ENCODE measurements around the gene H2BK1. TPM values are rescaled to one million over a fixed set of nuclear protein-coding genes. Genes with fewer than 3 reads are reported as not detected.

H2BK1 gene
- total RNA-seq, 4 donors from 2014 or later: not detected

- H3K36me3 ChIP-seq: no peaks in the 10 kb centered on the region
- WGBS, 2 donors (ENCODE audit: low coverage in 1 of 2): 76% methylated on average over 3 to 5 of the region's 6 CpGs
Observed at GRCh38 chr7:151205730-151206129, 4.6 kb downstream of the H2BK1 start.

GRCh38 chr7:151204383-151205032, 5.8 kb downstream of the H2BK1 start:
- TF ChIP-seq POLR2A (IDR thresholded peaks at IDR 0.05): no peak
- no peak for TF ChIP-seq CTCF (IDR thresholded peaks at IDR 0.05)
- no peak for TF ChIP-seq EP300 (IDR thresholded peaks at IDR 0.05)
- no peak for TF ChIP-seq POLR2AphosphoS5 (IDR thresholded peaks at IDR 0.05)

More at GRCh38 chr7:151205730-151206129, 4.6 kb downstream of the H2BK1 start:
- Histone ChIP-seq H3K4me1 (no peaks in the 10 kb centered on the region), H3K9me3 (no peaks in the 10 kb centered on the region), H3K4me3 (no peak overlapping the region), H3K27me3 (peaks cover 39% of the 10 kb centered on the region), H3K27ac (no peak overlapping the region)
- ATAC-seq: no peak
- no peak for TF ChIP-seq POLR2AphosphoS5 (IDR thresholded peaks at IDR 0.05)

DNA sequence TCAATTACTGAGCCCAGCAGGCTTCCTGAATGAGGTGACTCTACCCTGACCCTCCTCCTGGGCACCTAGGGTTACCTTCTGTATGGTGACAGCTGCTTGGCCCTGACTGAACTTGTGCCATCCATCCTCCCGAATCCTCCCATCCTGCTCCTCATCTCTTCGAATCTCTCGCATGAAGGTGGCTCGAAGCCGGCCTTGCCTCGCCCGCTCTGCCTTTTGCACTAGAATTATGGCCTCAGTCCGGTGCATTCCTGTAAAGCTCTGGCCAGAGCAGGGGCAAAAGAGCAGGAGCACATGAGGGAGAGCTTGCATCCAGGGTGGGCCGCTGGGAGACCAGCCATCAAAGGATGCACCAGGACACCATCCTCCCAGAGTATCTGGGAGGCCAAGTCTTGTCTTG, 7.5 kb downstream of the H2BK1 start:
- TF ChIP-seq POLR2A (IDR thresholded peaks at IDR 0.05) (no peak), CTCF (IDR thresholded peaks at IDR 0.05) (no peak), POLR2AphosphoS5 (IDR thresholded peaks at IDR 0.05) (no peak), EP300 (IDR thresholded peaks at IDR 0.05) (no peak)
- H3K4me3 ChIP-seq: no peak overlapping the region
- no peak for ATAC-seq
- no CpG with 5 or more reads among the region's 9 CpGs for WGBS, 2 donors (ENCODE audit: low coverage in 1 of 2)
- H3K9me3 ChIP-seq: no peaks in the 10 kb centered on the region
- no peak overlapping the region for H3K27ac ChIP-seq
- H3K36me3 ChIP-seq: no peaks in the 10 kb centered on the region
- H3K4me1 ChIP-seq: peaks cover 0 to 13% (median 0%) of the 10 kb centered on the region in 3 donors
- H3K27me3 ChIP-seq: peaks cover 39% of the 10 kb centered on the region

More at GRCh38 chr7:151204383-151205032, 5.8 kb downstream of the H2BK1 start:
- H3K4me1 ChIP-seq: peaks cover 0 to 5% (median 0%) of the 10 kb centered on the region in 3 donors
- H3K4me3 ChIP-seq: no peak overlapping the region
- no peak overlapping the region for H3K27ac ChIP-seq
- H3K36me3 ChIP-seq: no peaks in the 10 kb centered on the region
- no peak for ATAC-seq
- peaks cover 39% of the 10 kb centered on the region for H3K27me3 ChIP-seq
- no peaks in the 10 kb centered on the region for H3K9me3 ChIP-seq
- 80% methylated on average over 2 of the region's 48 CpGs; no CpG with 5 or more reads in 1 of the 2 donors for WGBS, 2 donors (ENCODE audit: low coverage in 1 of 2)

DNA sequence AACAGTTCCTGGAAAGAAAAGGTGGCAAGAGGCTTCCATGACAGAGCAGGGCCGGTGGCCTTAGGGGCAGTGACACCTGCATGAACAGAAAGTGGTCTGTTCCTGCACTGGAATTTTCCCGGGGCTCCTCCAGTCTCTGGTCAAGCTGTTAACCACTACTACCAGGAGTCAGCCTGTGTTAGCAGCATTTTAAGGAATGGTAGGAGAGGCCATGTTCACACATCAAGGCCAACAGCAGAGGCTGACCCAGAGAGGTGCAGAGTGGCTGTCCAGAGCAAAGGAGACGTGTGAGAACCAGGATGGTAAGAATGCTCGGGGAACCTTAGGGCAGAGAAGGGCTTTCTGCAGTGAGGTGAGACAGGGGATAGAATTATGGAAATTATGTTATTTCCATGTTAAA, 8.5 kb downstream of the H2BK1 start:
- Histone ChIP-seq H3K27ac (no peak overlapping the region), H3K4me1 (peaks cover 0 to 13% (median 0%) of the 10 kb centered on the region in 3 donors), H3K27me3 (peaks cover 39% of the 10 kb centered on the region), H3K9me3 (no peaks in the 10 kb centered on the region), H3K36me3 (no peaks in the 10 kb centered on the region), H3K4me3 (no peak overlapping the region)
- TF ChIP-seq POLR2A (IDR thresholded peaks at IDR 0.05) (no peak), EP300 (IDR thresholded peaks at IDR 0.05) (no peak), CTCF (IDR thresholded peaks at IDR 0.05) (no peak), POLR2AphosphoS5 (IDR thresholded peaks at IDR 0.05) (no peak)
- ATAC-seq: no peak
- 83 to 94% methylated on average over 4 of the region's 4 CpGs for WGBS, 2 donors (ENCODE audit: low coverage in 1 of 2)

GRCh38 chr7:151201344-151201743, 8.9 kb downstream of the H2BK1 start:
- peaks cover 41% of the 10 kb centered on the region for H3K27me3 ChIP-seq
- H3K27ac ChIP-seq: no peak overlapping the region
- TF ChIP-seq CTCF (IDR thresholded peaks at IDR 0.05) (no peak), POLR2AphosphoS5 (IDR thresholded peaks at IDR 0.05) (no peak), POLR2A (IDR thresholded peaks at IDR 0.05) (no peak), EP300 (IDR thresholded peaks at IDR 0.05) (no peak)
- 86% methylated on average over 3 of the region's 3 CpGs; no CpG with 5 or more reads in 1 of the 2 donors for WGBS, 2 donors (ENCODE audit: low coverage in 1 of 2)
- H3K9me3 ChIP-seq: no peaks in the 10 kb centered on the region
- no peak overlapping the region for H3K4me3 ChIP-seq
- H3K36me3 ChIP-seq: no peaks in the 10 kb centered on the region
- no peak for ATAC-seq
- peaks cover 0 to 13% (median 0%) of the 10 kb centered on the region in 3 donors for H3K4me1 ChIP-seq

Data from gastroesophageal sphincter (tissue), 4 donors.